ENCODE measurements around the gene OR5C1.
A peak's percentile ranks its signal among the peaks of the same experiment; 100 is the strongest.
"Not testable (repeated sequence)": the region's sequence is repeated elsewhere in the genome, so short reads cannot be mapped to it uniquely, and the experiment has no call there.

OR5C1 gene

DNA sequence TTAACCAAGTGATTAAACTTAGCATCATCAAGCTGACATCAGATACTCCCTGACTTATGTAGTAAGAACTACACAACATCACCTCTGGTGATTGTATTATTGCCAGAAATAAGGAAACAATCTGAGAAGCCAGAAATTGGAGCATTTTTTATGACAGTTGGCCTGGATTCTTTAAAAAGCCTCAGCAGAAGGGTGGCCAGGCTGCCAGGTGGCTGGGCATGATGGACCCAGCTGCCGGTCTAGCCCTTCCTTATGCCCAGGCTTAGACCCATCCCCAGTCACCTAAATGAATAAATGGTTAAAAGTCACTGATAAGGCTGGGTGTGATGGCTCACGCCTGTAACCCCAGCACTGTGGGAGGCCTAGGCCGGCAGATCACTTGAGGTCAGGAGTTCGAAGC lies 24.0 kb downstream of the OR5C1 start:
- DNase-seq = no peak

DNA sequence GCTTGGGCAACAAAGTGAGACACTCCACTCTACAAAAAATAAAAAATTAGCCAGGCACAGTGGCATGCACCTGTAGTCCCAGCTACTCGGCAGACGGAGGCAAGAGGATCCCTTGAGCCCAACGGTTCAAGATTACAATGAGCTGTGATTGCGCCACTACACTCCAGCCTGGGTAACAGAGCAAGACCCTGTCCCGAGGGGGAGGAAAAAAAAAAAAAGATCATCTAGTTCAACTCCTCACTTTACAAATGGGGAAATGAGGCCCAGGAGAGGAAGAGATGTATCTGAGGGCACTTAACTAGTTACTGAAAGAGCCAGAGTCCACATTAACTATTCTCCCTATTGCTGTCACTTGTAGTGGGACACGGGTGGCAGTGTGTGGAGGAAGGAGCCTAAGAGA lies 25.8 kb downstream of the OR5C1 start:
- no peak for DNase-seq

DNA sequence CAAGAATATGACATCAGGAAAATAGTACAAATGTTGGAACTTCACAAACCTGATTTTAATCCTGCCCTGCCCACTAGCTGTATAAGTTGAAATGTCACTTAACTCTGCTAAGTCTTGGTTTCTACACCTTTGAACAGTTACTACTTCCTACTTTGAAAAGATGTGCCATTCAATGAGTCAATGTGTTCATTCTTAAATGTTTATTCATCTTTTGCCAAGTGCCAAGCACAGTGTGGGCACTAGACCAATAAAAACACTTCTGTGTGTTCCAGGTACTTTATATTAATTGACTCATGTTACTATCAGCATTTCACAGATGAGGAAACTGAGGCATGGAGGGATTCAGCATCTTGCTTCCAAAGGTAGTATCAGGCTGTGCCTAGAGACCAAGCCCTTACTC lies 26.8 kb downstream of the OR5C1 start:
- DNase-seq = no peak

DNA sequence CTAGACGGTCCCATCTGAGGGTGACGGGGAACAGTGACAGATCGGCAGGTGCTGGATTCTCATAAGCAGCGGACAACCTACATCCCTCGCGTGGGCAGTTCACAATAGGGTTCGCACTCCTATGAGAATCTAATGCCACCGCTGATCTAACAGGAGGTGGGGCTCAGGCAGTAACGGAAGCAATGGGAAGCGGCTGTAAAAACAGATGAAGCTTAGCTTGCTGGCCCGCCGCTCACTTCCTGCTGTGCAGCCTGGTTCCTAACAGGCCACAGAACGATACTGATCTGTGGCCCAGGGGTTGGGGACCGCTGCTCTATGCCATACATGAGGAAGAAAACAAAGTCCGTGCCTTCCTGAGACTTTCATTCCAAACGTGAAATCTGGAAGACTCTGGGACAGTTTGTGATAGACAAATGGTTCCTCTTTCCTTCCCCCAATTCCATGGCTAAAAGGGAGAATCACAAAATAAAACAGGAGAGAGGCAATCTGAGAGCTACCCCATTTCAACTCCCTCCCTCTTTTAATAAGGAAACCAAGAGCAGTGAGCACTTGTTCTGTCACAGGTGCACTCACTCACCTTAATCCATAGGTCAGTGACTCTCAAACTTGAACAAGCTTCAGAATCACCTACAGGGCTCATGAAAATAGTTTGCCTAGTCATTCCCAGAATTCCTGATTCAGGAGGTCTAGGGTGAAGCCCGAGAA lies 27.6 kb downstream of the OR5C1 start:
- peak; percentile 50 for DNase-seq

DNA sequence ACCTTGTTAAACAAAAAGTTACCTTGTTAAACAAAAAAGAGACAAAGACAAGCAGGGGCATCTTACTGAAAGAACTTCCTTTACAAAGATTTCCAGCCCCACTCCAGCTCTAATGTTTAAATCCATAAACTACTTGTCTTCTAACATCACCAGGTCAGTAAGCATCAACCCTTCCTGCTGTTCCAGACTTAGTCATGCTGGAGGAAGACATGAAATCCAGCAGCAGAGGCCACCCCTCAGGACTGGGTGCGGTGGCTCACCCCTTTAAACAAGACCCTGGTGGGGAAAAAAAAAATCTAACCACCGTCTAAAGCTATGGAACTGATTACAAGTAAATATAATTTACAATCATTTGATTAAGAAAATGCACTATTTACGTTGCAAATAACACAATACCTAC lies 30.6 kb downstream of the OR5C1 start:
- no peak for DNase-seq

DNA sequence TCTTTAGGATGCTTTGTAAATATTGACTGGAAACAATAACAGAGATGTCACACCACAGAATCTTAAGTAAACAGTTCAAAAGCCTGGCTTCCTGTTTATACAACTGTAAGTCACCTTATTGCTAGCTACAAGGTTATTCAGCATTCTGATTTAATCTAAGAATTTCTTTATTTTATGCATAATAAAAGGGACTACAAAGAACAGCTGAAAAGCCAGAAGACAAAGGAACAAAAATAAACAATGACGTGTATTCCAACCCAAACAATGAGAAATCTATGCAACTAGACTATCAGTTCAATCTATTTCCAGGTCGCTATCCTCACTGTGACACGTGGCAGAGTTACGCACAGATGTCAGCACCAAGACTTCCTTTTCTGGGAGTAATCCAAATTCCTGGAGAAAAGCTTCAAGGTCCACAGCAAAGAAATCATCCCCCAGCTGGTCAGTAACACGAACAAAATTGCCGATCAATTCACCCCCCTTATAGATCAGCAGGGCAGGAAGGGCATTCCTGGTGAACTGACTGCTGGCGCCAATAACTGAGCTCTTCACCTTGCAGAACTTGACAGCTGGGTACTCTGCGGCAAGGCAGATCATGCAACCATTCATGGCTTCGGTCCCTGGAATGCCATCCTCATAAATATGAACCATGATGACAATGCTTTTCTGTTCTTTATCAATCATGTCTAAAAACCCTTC lies 31.2 kb downstream of the OR5C1 start:
- DNase-seq = no peak

DNA sequence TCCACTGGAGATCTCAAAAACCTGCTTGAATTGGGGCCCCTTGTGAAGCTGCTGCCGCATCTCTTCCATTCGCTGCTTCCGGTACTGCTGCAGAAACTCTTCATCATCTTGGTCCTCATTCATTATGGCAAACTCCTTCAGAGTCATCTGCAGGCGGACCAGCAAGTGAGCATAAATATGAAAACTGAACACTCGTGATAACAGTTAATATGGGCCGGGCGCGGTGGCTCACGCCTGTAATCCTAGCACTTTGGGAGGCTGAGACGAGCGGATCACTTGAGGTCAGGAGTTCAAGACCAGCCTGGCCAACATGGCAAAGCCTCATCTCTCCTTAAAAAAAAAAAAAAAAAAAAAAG lies 31.7 kb downstream of the OR5C1 start:
- no peak for DNase-seq

DNA sequence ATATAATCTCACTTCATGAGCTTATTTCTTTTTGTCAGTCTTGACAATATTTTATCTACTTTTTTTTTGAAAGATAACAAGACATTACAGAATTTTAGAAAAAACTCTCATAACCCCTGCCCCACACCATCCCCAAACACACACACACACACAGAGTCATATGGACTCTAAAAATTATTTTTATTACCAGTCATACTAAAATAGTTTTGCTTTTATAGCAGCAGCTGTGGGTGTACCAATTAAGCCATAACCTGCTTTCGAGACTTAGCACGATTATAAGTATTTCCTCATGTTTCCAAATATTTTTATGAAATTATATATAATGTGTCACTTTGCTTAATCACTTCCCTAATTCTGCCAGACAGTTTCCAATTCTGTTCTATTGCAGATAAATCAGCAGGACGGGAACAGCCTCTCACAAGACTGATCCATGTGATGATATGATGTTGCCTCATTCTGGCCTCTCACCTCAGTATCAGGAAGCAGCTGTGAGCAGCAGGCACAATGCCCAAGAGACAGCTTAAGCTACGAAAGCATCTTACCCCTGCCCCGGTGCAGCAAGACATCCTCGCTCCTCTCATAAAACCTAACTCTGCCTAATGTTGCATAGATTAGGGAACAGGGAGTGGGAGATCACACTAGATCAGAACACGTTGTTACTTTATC lies 32.7 kb downstream of the OR5C1 start:
- DNase-seq = no peak

DNA sequence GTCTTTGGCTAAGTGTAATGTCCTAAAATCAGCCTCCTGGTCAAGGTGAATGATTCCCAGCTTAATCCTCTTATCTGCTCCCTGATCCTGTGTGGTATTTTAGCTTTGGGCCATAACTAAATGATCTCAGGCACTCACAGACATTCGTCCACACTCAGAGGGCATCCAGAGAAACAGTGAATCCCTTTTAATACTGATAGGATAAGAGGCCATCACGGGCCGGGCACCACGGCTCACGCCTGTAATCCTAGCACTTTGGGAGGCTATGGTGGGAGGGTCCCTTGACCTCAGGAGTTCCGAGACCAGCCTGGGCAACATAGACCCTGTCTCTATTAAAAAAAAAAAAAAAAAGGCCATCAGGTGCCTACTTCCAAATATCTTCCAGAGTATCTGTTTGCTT lies 33.3 kb downstream of the OR5C1 start:
- no peak for DNase-seq

DNA sequence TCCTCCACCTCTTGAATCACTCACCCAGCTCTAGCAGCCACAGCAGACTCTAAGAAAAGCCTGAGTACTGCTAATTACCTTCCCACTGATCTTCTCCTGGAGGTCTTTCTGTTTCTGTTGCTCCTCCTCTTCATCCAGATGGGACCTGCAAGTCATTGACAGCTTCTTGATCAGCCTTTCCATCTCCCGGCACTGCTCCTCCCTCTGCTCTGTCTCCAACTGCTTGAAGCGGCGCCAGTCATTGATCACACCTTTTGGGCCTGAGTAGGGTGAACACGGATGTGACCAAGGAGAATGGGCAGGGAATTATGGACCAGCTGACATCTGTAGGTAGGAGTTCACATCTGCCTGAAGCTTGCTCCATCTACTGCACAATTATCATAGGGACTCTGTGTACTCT lies 34.2 kb downstream of the OR5C1 start:
- no peak for DNase-seq

DNA sequence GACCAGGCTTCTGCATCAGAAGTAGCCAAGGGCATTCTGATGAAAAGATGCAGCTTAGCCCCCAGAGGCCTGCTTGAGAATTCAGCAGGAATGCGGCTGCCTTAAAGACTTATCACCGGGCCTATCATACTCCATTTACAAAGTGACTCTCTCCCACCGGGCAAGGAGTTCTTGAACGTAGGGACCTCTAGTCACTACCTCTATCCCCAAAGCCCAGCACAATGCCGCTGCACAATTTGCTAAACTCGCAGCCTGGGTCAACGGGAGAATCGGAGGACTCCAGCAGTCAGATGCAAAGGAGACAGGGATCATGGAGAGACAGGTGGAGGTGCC lies 39.0 kb downstream of the OR5C1 start:
- DNase-seq = no peak

DNA sequence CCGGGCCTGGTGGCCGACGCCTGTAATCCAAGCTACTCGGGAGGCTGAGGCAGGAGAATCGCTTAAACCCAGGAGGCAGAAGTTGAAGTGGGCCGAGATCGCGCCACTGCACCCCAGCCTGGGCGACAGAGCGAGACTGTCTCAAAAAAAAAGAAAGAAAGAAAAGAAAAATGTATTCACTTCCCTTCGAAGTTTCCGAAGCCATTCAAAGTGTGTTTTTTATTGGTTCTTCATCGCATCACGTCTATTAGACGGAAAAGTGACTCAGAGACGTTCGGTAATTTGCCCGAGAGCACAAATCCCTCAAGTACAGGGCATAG lies 40.2 kb downstream of the OR5C1 start:
- DNase-seq = not testable (repeated sequence)

DNA sequence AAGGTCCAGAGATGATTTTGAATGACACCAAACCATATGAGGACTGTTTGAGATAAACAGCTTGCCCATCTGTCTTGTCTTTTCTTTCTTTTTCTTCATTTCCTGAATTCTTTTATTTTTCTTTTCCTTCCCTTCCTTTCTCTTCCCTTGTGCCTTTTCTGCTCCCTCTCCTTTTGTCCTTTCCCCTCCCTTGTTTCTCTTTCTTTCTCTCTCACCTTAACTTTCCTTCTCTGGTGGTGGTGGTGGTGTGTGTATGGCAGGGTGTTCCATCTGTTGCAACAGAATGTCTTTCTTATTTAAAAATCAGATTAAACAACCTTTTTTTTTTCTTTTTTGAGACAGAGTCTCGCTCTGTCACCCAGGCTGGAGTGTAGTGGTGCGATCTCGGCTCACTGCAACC lies 43.5 kb downstream of the OR5C1 start:
- no peak for DNase-seq

DNA sequence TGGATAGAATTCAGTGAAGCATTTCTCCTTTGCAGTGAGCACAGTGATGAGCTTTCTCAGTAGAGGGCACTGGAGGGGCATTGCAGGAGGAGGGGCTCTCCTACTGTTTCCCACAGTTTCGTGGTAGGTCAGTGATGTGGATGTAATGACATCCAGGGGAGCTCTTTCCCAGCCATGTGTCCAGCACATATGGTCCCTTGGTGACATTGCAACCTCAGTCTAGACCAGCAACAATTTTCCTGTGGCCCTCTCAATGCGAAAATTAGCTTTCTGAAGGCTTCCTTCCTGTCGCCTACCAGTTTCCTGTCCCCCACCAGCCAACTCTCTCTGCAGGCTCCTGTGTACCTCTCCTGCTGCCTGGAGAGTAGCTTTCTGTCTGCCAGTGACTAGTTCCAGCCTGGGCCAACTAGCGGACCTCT lies 46.6 kb downstream of the OR5C1 start:
- DNase-seq = peak; percentile 47

DNA sequence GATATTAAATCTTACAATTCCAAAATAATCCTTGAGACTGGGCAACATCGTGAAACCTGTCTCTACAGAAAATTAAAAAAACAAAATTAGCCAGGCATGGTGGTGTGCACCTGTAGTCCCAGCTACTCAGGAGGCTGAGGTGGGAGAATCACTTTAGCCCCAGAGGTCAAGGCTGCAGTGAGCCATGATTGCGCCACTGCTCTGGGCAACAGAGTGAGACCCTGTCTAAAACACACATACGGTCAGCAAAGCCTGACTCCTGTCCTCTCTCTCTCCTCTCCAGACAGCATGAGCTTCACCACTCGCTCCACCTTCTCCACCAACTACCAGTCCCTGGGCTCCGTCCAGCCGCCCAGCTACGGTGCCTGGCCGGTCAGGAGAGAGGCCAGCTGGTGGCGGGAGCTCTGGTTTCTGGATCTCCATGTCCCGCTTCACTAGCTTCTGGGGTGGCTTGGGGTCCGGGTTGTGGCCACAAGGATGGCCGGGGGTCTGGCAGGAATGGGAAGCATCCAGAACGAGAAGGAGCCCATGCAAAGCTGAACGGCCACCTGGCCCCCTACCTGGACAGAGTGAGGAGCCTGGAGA lies 48.6 kb downstream of the OR5C1 start:
- no peak for DNase-seq

DNA sequence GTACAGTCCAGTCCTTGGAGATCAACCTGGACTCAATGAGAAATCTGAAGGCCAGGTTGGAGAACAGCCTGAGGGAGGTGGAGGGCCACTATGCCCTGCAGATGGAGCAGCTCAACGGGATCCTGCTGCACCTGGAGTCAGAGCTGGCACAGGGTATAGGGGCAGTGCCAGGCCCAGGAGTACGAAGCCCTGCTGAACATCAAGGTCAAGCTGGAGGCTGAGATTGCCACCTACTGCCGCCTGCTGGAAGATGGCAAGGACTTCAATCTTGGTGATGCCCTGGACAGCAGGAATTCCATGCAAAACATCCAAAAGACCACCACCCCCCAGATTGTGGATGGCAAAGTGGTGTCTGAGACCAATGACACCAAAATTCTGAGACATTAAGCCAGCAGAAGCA lies 49.7 kb downstream of the OR5C1 start:
- not testable (repeated sequence) for DNase-seq
